Astrocyte of the spinal cord (primary cell): ENCODE data around the gene BBLN.
"Not testable (repeated sequence)": the region's sequence is repeated elsewhere in the genome, so short reads cannot be mapped to it uniquely, and the experiment has no call there.

Source experiments
- DNase-seq: peaks from one replicate; pipeline ENCODE4 v3.0.0; 2011; ENCODE audit warnings: low read depth, low spot score
- H3K4me3 ChIP-seq: 2 replicates; pipeline ENCODE4 v1.5.1; 2011; ENCODE audit warnings: low read depth, mild to moderate bottlenecking, low read length, moderate library complexity
- in situ Hi-C: cut with HindIII; loops from 2 replicates; pipeline ENCODE4 v1.10.0; 2017; ENCODE audit warnings: low sequenced_read_pairs
- TF ChIP-seq, protein P1 (sequence below): IDR thresholded peaks from 2 replicates; pipeline ENCODE4 v1.5.1; 2012; ENCODE audit warnings: low read depth, mild to moderate bottlenecking, low read length, inconsistent platforms

Gene BBLN, protein sequence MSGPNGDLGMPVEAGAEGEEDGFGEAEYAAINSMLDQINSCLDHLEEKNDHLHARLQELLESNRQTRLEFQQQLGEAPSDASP

DNA sequence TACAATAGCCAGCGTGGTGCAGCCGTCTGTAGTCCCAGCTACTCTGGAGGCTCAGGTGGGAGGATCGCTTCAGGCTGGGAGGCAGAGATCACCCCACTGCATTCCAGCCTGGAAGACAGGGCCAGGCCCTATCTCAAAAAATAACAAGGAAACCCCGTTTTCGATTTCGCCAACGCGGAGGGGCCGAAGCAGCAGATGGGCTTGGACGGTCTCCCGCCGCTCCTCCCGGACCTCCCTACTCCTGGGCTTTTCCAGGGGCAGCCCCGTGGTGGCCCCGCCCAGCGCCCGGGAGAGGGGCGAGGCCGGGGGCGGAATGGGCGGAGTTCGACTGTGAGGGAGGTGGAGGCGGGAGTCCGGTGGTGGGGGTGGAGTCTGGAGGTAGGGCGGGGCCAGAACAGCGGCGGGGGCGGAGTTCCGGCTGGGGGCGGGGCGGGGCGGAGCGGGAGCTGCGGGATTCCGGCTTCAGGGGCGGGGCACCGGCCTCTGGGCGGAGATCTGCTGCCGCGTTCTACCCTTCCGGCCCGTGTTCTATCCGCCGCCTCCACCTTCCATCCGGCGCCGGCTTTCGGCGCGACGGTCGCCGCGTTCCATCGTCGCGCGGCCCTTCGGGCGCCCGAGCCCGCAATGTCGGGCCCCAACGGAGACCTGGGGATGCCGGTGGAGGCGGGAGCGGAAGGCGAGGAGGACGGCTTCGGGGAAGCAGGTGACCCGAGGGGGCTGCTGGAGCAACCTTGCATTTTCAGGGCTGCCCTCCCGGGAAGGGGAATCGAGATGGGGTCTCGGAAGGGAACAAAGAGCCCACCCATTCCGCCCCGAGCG, at the start of gene BBLN:
TSS of gene BBLN (plus strand) at position 482 of the 819 bp plus-strand sequence. CDS start at position 625, 143 bp downstream.
- in situ Hi-C loops: no loop called here
- peak within 1 kb of the TSS; percentile 73 for H3K4me3 ChIP-seq
- peak; percentile 92 for DNase-seq
- TF ChIP-seq, protein P1, sequence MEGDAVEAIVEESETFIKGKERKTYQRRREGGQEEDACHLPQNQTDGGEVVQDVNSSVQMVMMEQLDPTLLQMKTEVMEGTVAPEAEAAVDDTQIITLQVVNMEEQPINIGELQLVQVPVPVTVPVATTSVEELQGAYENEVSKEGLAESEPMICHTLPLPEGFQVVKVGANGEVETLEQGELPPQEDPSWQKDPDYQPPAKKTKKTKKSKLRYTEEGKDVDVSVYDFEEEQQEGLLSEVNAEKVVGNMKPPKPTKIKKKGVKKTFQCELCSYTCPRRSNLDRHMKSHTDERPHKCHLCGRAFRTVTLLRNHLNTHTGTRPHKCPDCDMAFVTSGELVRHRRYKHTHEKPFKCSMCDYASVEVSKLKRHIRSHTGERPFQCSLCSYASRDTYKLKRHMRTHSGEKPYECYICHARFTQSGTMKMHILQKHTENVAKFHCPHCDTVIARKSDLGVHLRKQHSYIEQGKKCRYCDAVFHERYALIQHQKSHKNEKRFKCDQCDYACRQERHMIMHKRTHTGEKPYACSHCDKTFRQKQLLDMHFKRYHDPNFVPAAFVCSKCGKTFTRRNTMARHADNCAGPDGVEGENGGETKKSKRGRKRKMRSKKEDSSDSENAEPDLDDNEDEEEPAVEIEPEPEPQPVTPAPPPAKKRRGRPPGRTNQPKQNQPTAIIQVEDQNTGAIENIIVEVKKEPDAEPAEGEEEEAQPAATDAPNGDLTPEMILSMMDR: no peak

- in situ Hi-C loops, DNase-seq, H3K4me3 ChIP-seq: not testable (repeated sequence)
Measured at GRCh38 chr9:128111726-128112125, 48.3 kb upstream of the BBLN start.

GRCh38 chr9:128113526-128114325, 46.3 kb upstream of the BBLN start:
- no peak for DNase-seq
- H3K4me3 ChIP-seq: no peak overlapping the region
- TF ChIP-seq, protein P1: no peak
- in situ Hi-C loops: no loop called here

DNA sequence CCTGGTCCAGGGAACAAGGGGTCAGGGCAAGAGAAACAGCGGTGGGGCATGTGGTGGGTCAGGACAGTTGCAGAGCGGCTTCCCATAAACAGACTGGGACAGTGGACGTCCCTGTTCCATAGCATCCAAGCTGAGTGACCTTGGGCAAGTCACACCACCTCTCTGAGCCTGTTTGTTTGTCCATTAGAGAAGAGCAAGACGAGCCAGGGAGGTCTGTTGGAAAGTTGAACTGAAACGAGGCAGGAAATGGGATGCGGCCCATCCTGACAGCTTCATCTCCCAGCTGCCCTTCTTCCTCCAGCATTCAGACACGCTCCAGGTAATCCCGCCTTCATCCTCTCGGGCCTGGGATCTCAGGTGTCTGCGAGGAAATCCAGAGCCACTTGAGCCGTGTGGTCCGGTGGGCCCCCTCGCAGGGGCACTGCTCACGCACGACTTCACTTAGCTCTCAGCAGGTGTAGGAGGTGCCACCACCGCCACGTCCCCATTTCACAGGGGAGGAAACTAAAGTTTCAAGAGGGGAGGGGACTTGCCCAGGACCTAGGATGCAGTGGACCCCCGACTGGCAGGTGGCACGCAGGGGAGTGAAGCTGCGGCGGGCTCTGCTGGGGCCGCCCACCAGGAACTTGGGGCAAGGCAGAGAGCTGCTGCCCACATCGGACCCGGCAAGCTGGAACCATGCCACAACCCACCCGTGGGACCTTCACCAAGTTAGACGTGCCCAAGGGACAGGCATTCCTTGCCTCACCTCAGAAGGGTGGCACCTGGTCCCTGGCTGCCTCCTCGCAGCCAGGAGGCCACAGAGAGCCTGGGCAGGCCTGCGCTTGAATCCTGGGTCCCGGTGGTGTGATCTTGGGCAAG, 45.5 kb upstream of the BBLN start:
- TF ChIP-seq, protein P1: no peak
- in situ Hi-C loops: no loop called here
- H3K4me3 ChIP-seq: no peak overlapping the region
- DNase-seq: no peak

GRCh38 chr9:128115187-128116103, 44.6 kb upstream of the BBLN start:
- TF ChIP-seq, protein P1: no peak
- H3K4me3 ChIP-seq: no peak overlapping the region

More at GRCh38 chr9:128115187-128116103, 44.6 kb upstream of the BBLN start:
- in situ Hi-C loops: no loop called here
- DNase-seq: no peak
